GM21360 (cell line): ENCODE results near the gene RIN3.

Experiments
- ATAC-seq: cut with Tn5 transposase; IDR thresholded peaks from one replicate; pipeline ENCODE4 v1.9.1; 2021; ENCODE audit warnings: mild to moderate bottlenecking, moderate library complexity; ENCODE audit not compliant: unreplicated experiment

The RIN3 gene

GRCh38 chr14:92506231-92506630, 7.3 kb upstream of the RIN3 start:
- ATAC-seq = no peak

GRCh38 chr14:92507174-92507768, 6.3 kb upstream of the RIN3 start:
- no peak for ATAC-seq

GRCh38 chr14:92510972-92511371, 2.6 kb upstream of the RIN3 start:
- no peak for ATAC-seq

GRCh38 chr14:92511453-92512238, 1.9 kb upstream of the RIN3 start:
- ATAC-seq = no peak

- ATAC-seq = no peak
Measured at GRCh38 chr14:92512807-92513203, 776 bp upstream of the RIN3 start.

- ATAC-seq = no peak
Measured at GRCh38 chr14:92513966-92514843, 624 bp downstream of the RIN3 start.

GRCh38 chr14:92514844-92515514, 1.4 kb downstream of the RIN3 start:
- no peak for ATAC-seq

GRCh38 chr14:92515546-92516343, 2.2 kb downstream of the RIN3 start:
- no peak for ATAC-seq

GRCh38 chr14:92516344-92516965, 2.9 kb downstream of the RIN3 start:
- no peak for ATAC-seq

GRCh38 chr14:92516966-92517506, 3.5 kb downstream of the RIN3 start:
- ATAC-seq = no peak

- ATAC-seq = no peak
Measured at GRCh38 chr14:92517761-92518160, 4.2 kb downstream of the RIN3 start.

- no peak for ATAC-seq
Measured at GRCh38 chr14:92519246-92520101, 5.9 kb downstream of the RIN3 start.

GRCh38 chr14:92520102-92521057, 6.8 kb downstream of the RIN3 start:
- no peak for ATAC-seq

- no peak for ATAC-seq
Measured at GRCh38 chr14:92521058-92521415, 7.5 kb downstream of the RIN3 start.

GRCh38 chr14:92523752-92524151, 10.2 kb downstream of the RIN3 start:
- ATAC-seq = no peak

- ATAC-seq = no peak
Measured at GRCh38 chr14:92524602-92525185, 11.1 kb downstream of the RIN3 start.
